IMR-90 (cell line): ENCODE results near the gene NDST3.
"Not testable (repeated sequence)": the region's sequence is repeated elsewhere in the genome, so short reads cannot be mapped to it uniquely, and the experiment has no call there.

Source experiments
- CEBPB ChIP-seq: IDR thresholded peaks from 2 replicates; pipeline ENCODE4 v1.6.1; 2012; ENCODE audit warnings: low read depth, low read length, improper control_type of control experiment
- CHD1 ChIP-seq: IDR thresholded peaks from 2 replicates; pipeline ENCODE4 v1.6.1; 2012; ENCODE audit warnings: low read depth, low read length, improper control_type of control experiment
- POLR2A ChIP-seq: IDR thresholded peaks from 2 replicates; pipeline ENCODE4 v1.6.1; 2012; ENCODE audit warnings: mild to moderate bottlenecking, low read depth, low read length
- RFX5 ChIP-seq: IDR thresholded peaks from 2 replicates; pipeline ENCODE4 v1.8.0; 2012; ENCODE audit warnings: low read depth, mild to moderate bottlenecking, low read length, moderate library complexity
- TF ChIP-seq, protein P1 (sequence below): conservative IDR thresholded peaks from 2 replicates; pipeline ENCODE4 v1.5.1; 2012; ENCODE audit warnings: mild to moderate bottlenecking, low read depth, low read length, improper control_type of control experiment

DNA sequence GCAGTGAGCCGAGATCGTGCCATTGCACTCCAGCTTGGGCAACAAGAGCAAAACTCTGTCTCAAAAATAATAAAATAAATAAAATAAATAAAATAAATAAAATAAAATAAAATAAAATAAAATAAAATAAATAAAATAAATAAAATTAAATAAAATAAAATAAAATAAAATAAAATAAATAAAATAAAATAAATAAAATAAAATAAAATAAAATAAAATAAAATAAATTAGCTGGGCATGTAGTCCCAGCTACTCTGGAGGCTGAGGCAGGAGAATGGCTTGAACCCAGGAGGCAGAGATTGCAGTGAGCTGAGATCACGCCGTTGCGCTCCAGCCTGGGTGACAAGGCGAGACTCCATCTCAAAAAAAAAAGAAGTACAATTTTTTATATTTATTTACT lies 265.3 kb downstream of the NDST3 start:
- not testable (repeated sequence) for TF ChIP-seq CEBPB, POLR2A, RFX5, CHD1
- TF ChIP-seq, protein P1, sequence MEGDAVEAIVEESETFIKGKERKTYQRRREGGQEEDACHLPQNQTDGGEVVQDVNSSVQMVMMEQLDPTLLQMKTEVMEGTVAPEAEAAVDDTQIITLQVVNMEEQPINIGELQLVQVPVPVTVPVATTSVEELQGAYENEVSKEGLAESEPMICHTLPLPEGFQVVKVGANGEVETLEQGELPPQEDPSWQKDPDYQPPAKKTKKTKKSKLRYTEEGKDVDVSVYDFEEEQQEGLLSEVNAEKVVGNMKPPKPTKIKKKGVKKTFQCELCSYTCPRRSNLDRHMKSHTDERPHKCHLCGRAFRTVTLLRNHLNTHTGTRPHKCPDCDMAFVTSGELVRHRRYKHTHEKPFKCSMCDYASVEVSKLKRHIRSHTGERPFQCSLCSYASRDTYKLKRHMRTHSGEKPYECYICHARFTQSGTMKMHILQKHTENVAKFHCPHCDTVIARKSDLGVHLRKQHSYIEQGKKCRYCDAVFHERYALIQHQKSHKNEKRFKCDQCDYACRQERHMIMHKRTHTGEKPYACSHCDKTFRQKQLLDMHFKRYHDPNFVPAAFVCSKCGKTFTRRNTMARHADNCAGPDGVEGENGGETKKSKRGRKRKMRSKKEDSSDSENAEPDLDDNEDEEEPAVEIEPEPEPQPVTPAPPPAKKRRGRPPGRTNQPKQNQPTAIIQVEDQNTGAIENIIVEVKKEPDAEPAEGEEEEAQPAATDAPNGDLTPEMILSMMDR = not testable (repeated sequence)
